ES-I3 (cell line): Measurements from ENCODE around the gene FN1.
A peak's percentile ranks its signal among the peaks of the same experiment; 100 is the strongest.

Source experiments
- H3K36me3 ChIP-seq: 2 replicates; pipeline ENCODE4 v1.6.1; 2013; ENCODE audit warnings: mild to moderate bottlenecking, low read length, control low read depth, moderate library complexity; ENCODE audit not compliant: insufficient read depth
- H3K4me1 ChIP-seq: 2 replicates; pipeline ENCODE4 v1.6.1; 2013; ENCODE audit warnings: mild to moderate bottlenecking, control low read depth, low read length; ENCODE audit not compliant: insufficient read depth
- H3K9ac ChIP-seq: 2 replicates; pipeline ENCODE4 v1.6.1; 2013; ENCODE audit warnings: low read depth, mild to moderate bottlenecking, low read length, moderate library complexity
- H3K9me3 ChIP-seq: 2 replicates; pipeline ENCODE4 v1.6.1; 2013; ENCODE audit warnings: mild to moderate bottlenecking, low read length, moderate library complexity; ENCODE audit not compliant: control insufficient read depth, insufficient read depth

Gene FN1

GRCh38 chr2:215435870-215436704, at the start of gene FN1:
FN1 (minus strand) TSS chr2:215436068; CDS start chr2:215435802, 266 bp downstream.
- Histone ChIP-seq H3K36me3 (no peaks in the 10 kb centered on the region), H3K9ac (peak within 1 kb of the TSS; percentile 92), H3K9me3 (no peaks in the 10 kb centered on the region), H3K4me1 (peaks cover 9% of the 10 kb centered on the region; the same call in 1 of the 2 replicates)

DNA sequence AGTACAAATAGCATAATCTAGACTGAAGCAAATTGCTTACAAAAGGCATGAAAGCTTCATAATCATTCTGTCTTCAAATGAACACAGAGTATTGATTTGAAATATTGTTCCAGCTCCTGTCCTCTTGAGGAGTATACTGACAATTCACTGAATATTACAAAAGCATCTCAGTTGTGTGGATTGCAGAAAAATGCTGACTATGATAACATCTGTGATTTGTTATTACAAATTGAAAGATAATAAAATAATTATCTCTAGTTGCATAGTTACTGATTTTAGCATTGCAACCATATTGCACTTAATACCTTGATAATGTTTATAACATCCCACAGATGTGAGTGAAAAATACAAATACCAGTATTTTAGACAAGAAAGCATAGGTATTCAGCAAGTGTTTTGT, 49.2 kb upstream of the FN1 start:
- Histone ChIP-seq H3K36me3 (no peaks in the 10 kb centered on the region), H3K9me3 (no peaks in the 10 kb centered on the region), H3K4me1 (peaks cover 2% of the 10 kb centered on the region; the same call in 1 of the 2 replicates), H3K9ac (no peak overlapping the region)

- Histone ChIP-seq H3K9me3 (no peaks in the 10 kb centered on the region), H3K36me3 (no peaks in the 10 kb centered on the region), H3K9ac (no peak overlapping the region), H3K4me1 (peaks cover 7% of the 10 kb centered on the region; the same call in 1 of the 2 replicates)
These were observed 48.7 kb upstream of the FN1 start for GRCh38 chr2:215484570-215484969.

DNA sequence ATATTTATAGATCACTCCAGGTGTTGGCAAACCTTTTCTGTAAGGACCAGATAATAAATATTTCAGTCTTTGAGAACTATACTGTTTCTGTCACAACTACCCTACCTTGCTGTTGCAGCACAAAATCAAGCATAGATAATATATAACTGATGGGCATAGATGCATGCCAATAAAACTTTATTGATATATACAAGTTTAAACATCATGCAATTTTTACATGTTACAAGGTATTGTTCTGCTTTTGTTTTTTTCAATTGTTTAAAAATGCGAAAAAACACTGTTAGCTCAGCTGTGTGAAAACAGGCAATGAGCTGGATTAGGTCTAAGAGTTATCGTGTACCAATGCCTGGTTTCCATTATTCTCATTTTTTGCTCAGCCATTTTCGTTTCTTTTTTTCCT, 47.6 kb upstream of the FN1 start:
- Histone ChIP-seq H3K4me1 (peaks cover 7% of the 10 kb centered on the region; the same call in 1 of the 2 replicates), H3K9me3 (no peaks in the 10 kb centered on the region), H3K9ac (no peak overlapping the region), H3K36me3 (no peaks in the 10 kb centered on the region)

GRCh38 chr2:215479536-215480240, 43.8 kb upstream of the FN1 start:
- H3K9ac ChIP-seq: no peak overlapping the region
- H3K9me3 ChIP-seq: no peaks in the 10 kb centered on the region
- H3K36me3 ChIP-seq: no peaks in the 10 kb centered on the region
- H3K4me1 ChIP-seq: peaks cover 7% of the 10 kb centered on the region; the same call in 1 of the 2 replicates

GRCh38 chr2:215479121-215479520, 43.3 kb upstream of the FN1 start:
- no peaks in the 10 kb centered on the region for H3K36me3 ChIP-seq
- peaks cover 7% of the 10 kb centered on the region; the same call in 1 of the 2 replicates for H3K4me1 ChIP-seq
- no peak overlapping the region for H3K9ac ChIP-seq
- no peaks in the 10 kb centered on the region for H3K9me3 ChIP-seq

GRCh38 chr2:215476424-215476823, 40.6 kb upstream of the FN1 start:
- Histone ChIP-seq H3K9me3 (no peaks in the 10 kb centered on the region), H3K4me1 (peaks cover 7% of the 10 kb centered on the region; the same call in 1 of the 2 replicates), H3K9ac (no peak overlapping the region), H3K36me3 (no peaks in the 10 kb centered on the region)

DNA sequence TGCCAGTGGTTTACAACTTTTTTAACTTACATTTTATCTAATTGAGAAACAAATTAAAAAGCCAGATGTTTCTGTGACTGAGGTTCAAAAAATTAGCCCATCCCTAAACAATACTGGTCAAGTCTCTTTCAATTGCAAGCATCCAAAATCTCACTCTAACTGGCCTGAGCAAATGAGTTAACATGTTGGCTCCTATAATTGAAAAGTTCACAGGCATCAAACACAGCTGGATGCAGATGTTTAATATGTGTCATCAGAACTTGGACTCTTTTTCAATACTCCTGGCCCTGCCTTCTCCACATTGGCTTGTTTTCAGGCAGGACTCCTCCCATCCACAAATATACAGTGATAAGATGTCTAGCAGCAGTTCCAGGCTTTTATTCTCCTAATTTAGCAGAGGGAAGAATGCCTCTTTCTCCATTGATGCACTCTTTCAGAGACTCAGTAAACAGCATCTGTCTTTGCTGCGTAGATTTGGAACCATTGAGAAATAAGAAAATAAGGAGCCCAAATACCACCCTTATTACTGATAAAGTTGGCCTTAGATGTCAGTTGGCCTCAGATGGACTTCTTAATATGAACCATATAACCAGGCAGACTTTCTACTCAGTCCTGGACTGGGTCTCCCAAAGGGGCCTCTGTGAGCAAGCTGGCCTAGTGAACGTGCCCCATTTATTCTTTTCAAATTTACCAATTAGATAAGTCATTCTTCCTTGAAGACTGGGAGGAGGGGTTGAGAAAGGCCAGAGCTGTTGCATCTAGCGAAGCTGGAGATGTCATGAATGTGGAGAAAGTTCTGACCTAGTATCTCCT, 30.4 kb upstream of the FN1 start:
- Histone ChIP-seq H3K9me3 (no peaks in the 10 kb centered on the region), H3K4me1 (no peaks in the 10 kb centered on the region), H3K9ac (no peak overlapping the region), H3K36me3 (no peaks in the 10 kb centered on the region)

DNA sequence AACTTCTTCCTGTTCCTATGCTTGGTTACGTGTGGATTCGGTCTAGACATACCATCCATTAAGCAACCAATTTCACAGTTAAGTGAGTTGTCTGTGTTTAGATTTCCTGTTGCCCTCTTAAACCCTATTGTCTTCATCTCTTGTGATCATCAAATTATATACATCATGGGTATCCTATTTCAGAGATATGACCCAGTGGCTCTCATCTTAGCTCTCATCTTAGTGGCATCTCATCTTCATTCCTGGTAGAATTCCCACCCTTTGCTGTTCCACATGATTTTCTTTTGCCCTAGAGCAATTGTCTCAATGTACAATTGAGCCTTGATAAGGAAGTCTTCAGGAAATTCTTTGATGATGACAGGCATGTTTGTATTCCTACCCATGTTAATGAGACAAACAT, 29.4 kb upstream of the FN1 start:
- Histone ChIP-seq H3K9ac (no peak overlapping the region), H3K9me3 (no peaks in the 10 kb centered on the region), H3K36me3 (no peaks in the 10 kb centered on the region), H3K4me1 (no peaks in the 10 kb centered on the region)

- no peaks in the 10 kb centered on the region for H3K4me1 ChIP-seq
- H3K9me3 ChIP-seq: no peaks in the 10 kb centered on the region
- H3K9ac ChIP-seq: no peak overlapping the region
- no peaks in the 10 kb centered on the region for H3K36me3 ChIP-seq
These were observed 26.1 kb upstream of the FN1 start for GRCh38 chr2:215461836-215462532.

- Histone ChIP-seq H3K36me3 (no peaks in the 10 kb centered on the region), H3K4me1 (no peaks in the 10 kb centered on the region), H3K9me3 (no peaks in the 10 kb centered on the region), H3K9ac (no peak overlapping the region)
These were observed 25.0 kb upstream of the FN1 start for GRCh38 chr2:215460682-215461382.

GRCh38 chr2:215455958-215456357, 20.1 kb upstream of the FN1 start:
- Histone ChIP-seq H3K9me3 (no peaks in the 10 kb centered on the region), H3K9ac (no peak overlapping the region), H3K4me1 (peaks cover 5% of the 10 kb centered on the region; the same call in 1 of the 2 replicates), H3K36me3 (no peaks in the 10 kb centered on the region)

GRCh38 chr2:215454519-215455246, 18.8 kb upstream of the FN1 start:
- Histone ChIP-seq H3K36me3 (no peaks in the 10 kb centered on the region), H3K9me3 (no peaks in the 10 kb centered on the region), H3K9ac (no peak overlapping the region), H3K4me1 (peaks cover 5% of the 10 kb centered on the region; the same call in 1 of the 2 replicates)
